D721Med (cell line): ENCODE measurements around the gene ZFHX2.
A peak's percentile ranks its signal among the peaks of the same experiment; 100 is the strongest.

Experiments
- DNase-seq: peaks from one replicate; pipeline ENCODE4 v3.0.0; 2011; ENCODE audit warnings: low spot score; ENCODE audit not compliant: insufficient read length
- FAIRE-seq: peaks from 2 replicates; lab custom pipeline; 2011; peaks lifted over from hg19 to GRCh38; lab: Jason Lieb, UNC
- TF ChIP-seq, protein P1 (sequence below): IDR thresholded peaks from 2 replicates; pipeline ENCODE4 v1.5.1; 2012; ENCODE audit warnings: mild to moderate bottlenecking, control low read depth; ENCODE audit not compliant: insufficient read depth; ENCODE audit errors: missing control alignments

ZFHX2 gene

DNA sequence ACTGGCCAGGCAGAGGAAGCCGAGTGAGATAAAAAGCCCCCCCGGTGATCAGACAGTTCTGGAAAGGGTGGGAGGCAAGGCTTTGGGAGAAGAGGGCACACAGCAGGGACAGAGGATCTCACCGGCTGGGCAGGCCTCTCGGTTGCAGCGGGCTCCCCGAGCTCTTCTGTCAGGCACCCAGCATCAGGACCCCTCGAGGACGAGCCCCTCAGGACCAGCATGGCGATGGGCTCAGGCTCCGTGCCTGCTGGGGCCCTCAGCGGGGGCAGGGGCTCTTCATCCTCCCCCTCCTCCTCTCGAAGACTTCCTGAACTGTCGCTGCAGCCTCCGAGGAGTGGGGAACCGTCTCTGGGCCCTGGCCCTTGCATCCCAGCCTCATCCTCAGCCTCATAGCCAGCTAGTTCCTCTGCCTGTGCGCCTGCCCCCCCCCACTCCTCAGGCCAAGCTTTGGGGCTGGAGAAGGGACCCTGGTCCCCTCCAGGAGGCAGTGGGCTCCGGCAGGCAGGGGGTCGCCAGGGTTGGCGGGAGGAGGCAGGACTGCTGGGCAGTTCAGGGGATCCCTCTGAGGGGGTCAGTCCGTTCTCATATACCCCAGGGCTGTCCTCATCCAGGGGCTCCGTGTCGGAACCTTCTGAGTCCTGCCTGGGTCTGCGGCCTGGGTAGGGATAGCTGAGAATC lies 19.4 kb upstream of the ZFHX2 start:
- FAIRE-seq: no peak
- DNase-seq: no peak
- TF ChIP-seq, protein P1, sequence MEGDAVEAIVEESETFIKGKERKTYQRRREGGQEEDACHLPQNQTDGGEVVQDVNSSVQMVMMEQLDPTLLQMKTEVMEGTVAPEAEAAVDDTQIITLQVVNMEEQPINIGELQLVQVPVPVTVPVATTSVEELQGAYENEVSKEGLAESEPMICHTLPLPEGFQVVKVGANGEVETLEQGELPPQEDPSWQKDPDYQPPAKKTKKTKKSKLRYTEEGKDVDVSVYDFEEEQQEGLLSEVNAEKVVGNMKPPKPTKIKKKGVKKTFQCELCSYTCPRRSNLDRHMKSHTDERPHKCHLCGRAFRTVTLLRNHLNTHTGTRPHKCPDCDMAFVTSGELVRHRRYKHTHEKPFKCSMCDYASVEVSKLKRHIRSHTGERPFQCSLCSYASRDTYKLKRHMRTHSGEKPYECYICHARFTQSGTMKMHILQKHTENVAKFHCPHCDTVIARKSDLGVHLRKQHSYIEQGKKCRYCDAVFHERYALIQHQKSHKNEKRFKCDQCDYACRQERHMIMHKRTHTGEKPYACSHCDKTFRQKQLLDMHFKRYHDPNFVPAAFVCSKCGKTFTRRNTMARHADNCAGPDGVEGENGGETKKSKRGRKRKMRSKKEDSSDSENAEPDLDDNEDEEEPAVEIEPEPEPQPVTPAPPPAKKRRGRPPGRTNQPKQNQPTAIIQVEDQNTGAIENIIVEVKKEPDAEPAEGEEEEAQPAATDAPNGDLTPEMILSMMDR: no peak

DNA sequence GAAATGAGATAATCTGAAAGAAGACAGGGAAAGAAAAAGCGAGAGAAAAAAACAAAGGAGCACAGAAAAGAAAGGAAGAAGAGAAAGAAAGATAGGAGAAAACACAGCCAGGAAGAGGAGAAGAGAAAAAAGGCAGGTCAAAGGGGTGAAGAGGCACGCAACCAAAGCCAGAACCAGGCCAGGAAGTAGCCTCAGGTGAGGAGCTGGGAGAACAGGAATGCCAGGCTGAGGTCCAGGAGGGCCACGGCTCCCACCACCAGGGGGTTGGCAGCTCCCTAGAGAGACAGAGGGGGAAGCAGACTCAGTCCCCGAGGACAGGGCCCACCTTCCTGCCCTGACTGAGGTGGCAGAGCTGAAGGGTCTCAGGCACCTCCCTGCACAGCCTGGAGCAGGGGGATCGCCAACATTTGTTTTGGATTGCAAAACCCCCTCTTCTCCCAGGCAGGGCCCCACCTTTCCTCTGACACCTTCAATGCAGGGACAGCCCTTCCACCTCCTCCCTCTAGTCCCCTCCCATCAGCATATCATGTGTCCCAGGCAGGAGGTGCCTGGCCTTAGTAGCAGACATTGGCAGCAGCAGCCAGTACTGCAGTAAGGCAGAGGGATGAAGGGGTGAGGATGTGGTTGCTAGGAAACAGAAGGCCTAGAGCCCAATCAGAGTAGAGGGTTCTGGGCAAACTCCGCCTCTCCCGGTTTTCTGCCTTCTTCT lies 18.0 kb upstream of the ZFHX2 start:
- TF ChIP-seq, protein P1: no peak
- FAIRE-seq: no peak
- DNase-seq: no peak

DNA sequence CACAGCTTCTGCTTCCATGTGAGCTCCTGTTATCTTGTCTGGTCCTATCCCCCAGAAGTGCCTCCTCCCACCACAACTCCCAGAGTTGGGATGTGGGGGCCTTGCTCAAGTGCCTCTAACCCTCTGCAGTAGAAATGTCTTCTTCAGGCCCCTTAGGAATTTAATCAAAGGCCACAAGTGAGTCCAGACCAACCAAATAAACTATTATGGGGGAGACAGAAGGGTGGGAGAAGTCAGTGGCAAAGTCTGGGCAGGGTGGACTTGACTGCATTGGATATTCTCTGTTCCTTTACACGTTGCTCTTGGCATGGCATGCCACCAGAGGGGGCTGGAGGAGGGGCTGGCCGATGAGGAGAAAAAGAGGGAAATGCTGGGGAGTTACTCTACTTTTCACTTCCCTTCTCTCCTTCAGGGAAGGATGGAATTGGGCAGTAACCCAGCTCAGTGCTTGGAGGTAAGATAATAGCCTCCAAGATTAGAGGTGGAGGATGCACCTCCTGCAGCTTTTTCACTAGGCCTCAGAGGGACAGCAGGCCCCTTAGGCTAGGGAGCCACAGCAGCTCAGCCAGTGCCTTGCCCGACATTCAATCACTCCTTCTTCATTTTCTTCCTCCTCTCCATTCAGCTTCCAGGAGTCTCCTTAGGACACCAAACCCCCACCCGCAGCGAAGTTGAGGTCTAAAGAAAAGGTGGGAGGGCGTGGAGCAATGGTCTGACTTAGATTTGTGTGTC lies 17.2 kb upstream of the ZFHX2 start:
- TF ChIP-seq, protein P1: peak; percentile 30
- DNase-seq: no peak
- FAIRE-seq: no peak

DNA sequence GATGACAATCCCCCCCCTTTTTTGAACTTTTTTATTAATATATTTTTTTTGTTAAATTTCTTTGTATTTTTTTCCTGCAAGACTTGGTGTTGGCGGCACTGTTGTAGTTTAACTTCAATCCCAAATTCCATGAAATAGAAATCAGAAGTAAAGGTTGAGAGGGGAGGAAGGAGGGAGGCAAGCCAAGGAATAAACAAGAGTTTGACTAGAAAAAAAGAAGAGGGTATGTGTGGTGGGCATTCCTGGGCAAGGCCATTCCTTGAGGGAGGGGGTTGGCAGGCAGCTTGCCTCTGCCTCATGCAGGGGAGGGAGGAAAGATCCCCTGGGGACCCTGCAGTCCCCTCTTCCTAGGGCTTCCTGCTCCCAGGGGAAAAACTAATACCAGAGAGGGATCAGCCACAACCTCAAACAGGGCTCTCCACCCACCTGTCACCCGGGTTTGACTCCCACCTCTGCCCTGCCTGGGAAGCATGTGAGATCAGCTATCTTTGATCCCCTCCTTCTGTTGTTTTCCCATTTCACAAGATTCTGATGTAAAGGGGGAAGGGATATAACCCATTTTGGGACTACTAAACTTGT lies 16.5 kb upstream of the ZFHX2 start:
- TF ChIP-seq, protein P1: no peak
- FAIRE-seq (peak; percentile 21), DNase-seq (no peak)

DNA sequence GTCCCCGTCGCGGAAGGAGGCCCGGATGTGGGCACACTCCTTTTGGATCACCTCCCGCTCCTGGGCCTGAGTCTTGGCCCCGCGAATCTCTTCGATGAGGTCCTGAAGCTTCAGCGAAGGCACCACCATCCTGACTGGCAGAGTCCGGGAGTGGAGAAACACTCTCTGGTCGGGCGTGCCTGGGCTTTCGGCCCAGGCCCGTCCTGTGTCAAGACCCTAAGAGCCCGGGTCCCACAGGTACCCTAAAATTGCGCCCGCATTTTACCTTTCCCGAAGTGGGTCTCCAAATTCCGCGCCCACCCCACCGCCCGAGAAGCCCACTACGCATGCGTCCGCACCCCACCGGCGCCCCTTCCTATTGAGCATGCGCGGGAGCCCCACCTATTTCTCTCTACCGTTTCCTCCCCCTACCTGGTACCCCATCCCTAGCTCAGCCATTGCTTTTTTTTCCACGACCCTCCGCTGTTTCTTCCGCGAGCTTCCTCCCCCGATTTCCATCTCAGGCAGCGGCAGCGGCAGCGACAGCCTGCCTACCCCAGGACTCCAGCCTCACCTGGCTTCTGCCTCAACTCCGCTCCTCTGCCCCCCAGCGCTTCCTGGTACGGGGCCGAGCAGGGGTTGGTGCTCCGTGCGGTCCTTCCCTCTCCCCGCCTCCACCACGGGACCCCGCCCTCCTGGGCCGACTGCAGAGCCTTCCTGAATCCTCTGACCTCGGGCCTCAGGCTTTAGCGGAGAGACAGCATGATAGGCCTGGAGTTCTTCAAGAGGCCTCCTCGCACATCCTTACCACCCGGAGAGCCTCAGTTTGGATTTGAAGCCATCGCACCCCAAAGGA lies 15.8 kb upstream of the ZFHX2 start, which contains the start of gene AP1G2:
TSS of gene AP1G2 (minus strand) at position 606 of the 835 bp plus-strand sequence. CDS start at position 129, 477 bp downstream.
- no peak for FAIRE-seq
- peak; percentile 93 for DNase-seq
- TF ChIP-seq, protein P1: no peak

DNA sequence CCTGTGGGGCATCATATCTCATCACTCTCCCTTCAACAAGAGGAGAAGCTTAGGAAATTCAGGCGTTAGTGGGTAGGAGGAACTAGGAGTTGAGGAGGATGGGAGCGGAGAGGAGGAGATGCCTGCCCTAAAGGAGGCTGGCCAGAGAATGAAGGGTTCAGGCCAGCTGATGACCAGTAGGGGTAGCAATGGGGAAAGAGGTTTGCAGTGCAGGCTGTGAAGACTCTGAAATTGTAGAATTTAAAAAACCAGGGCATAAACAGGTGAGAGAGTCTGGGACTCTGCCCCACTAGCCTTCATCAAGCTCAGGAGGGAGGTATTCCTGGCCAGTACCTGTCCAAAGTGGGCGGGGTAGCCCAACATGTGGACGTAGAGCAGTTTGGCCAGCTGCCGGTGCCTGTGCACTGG lies 15.2 kb upstream of the ZFHX2 start:
- TF ChIP-seq, protein P1: no peak
- DNase-seq (no peak), FAIRE-seq (no peak)
